T-helper 2 cell treated with Interferon-gamma antibody and Interleukin-4, amounts not matched to agents 100 ng/mL and 5 ng/mL, for 36 hours (primary cell): ENCODE results near the gene RAD50. TPM values are rescaled to one million over a fixed set of nuclear protein-coding genes. Genes with fewer than 3 reads are reported as not detected.

Experiments
- intact Hi-C: fragments of 100-400 bp; cut with micrococcal nuclease; formaldehyde crosslinking; loops from one replicate; pipeline ENCODE4 v1.15.1; 2023
- total RNA-seq: library from RNA; stranded (reverse); gene quantifications from 2 replicates; pipeline ENCODE4 v1.2.3, GENCODE V29; 2022

Gene RAD50
- total RNA-seq, 1 donor from 2014 or later: 32.3 TPM

GRCh38 chr5:132556153-132556762 lies 519 bp upstream of the RAD50 start:
- intact Hi-C loops: loop anchor here (1.0 to 5.0 kb wide), 5 partner anchors 59 to 406 kb away; partner anchors contain the start of genes AFF4 and KIF3A

- intact Hi-C loops: loop anchor here (2.0 to 5.0 kb wide), 4 partner anchors 61 to 405 kb away; partner anchors contain the start of gene AFF4
Observed at GRCh38 chr5:132557478-132558172, 848 bp downstream of the RAD50 start.

DNA sequence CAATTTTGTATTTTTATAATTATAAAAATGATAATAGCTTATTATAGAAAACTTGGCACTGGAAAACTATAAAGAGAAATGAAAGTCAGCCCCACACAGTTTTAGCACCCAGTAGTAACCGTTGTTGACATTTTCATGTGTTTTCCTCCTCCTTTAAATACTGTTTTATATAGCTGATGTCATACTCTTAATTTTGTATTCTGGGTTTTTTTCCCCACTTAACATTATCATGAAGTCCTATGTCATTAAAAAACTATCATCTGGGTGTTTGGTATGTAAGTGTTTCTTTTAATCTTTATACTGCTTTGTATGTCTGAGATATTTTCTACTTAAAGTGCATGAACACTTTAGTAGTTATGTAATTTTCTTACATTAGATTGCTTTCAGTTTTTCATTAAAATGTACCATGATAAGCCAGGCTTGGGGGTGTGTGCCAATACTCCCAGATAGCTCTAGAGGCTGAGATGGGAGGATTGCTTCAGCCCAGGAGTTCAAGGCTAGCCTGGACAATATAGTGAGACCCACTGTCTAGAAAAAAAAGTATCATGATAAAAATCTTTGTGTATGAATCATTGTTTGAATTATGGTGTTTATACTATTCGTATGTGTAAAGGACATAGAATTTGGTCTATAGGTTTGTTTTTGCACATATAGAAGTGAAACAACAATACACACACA lies 2.7 kb downstream of the RAD50 start:
- intact Hi-C loops: loop anchor here (5.0 kb wide), 2 partner anchors 32 to 403 kb away; partner anchors contain the start of gene AFF4

GRCh38 chr5:132561601-132562000 lies 4.8 kb downstream of the RAD50 start:
- intact Hi-C loops: loop anchor here (5.0 kb wide), 1 partner anchor 34 kb away; no protein-coding TSS in a partner anchor

- intact Hi-C loops: loop anchor here (5.0 kb wide), 1 partner anchor 37 kb away; no protein-coding TSS in a partner anchor
Observed at GRCh38 chr5:132564555-132564954, 7.8 kb downstream of the RAD50 start.

GRCh38 chr5:132566657-132567056 lies 9.9 kb downstream of the RAD50 start:
- intact Hi-C loops: no loop called here

GRCh38 chr5:132576123-132576522 lies 19.3 kb downstream of the RAD50 start:
- intact Hi-C loops: no loop called here

DNA sequence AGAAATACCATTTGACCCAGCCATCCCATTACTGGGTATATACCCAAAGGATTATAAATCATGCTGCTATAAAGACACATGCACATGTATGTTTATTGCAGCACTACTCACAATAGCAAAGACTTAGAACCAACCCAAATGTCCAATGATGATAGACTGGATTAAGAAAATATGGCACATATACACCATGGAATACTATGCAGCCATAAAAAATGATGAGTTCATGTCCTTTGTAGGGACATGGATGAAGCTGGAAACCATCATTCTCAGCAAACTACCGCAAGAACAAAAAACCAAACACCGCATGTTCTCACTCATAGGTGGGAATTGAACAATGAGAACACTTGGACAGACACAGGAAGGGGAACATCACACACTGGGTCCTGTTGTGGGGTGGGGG lies 27.8 kb downstream of the RAD50 start:
- intact Hi-C loops: loop anchor here (10.0 kb wide), 1 partner anchor 60 kb away; no protein-coding TSS in a partner anchor

- intact Hi-C loops: loop anchor here (10.0 kb wide), 1 partner anchor 61 kb away; no protein-coding TSS in a partner anchor
Observed at GRCh38 chr5:132586063-132586462, 29.3 kb downstream of the RAD50 start.

DNA sequence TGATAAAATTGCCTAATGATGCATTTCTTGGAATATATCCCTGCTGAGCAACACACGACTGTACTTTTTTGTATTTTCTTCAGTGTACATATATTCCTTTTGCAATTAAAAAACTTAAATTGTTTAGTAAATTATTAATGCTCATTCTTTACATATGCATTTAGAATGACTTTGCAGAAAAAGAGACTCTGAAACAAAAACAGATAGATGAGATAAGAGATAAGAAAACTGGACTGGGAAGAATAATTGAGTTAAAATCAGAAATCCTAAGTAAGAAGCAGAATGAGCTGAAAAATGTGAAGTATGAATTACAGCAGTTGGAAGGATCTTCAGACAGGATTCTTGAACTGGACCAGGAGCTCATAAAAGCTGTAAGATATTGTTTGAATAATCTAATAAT lies 32.7 kb downstream of the RAD50 start:
- intact Hi-C loops: loop anchor here (10.0 kb wide), 1 partner anchor 65 kb away; no protein-coding TSS in a partner anchor

GRCh38 chr5:132591145-132591544 lies 34.4 kb downstream of the RAD50 start:
- intact Hi-C loops: no loop called here

DNA sequence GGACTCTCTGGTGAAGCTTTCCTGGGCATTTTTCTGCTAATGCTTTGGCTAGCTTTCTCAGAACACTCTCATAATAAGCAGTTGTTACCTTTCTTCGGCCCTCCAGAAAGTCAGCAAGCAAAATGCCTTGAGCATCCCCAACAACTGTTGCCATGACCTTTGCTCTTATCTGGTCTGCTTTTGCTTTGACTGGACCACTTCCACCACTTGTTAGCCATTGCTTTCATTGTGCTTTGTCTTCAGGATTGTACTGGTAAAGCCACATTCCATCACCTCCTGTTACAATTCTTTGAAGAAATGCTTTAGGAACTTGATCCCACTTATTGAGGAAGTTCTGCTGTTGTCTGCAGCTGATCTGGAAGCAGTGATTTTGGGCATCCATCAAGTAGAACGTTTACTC lies 35.7 kb downstream of the RAD50 start:
- intact Hi-C loops: loop anchor here (1.0 kb wide), 1 partner anchor 228 kb away; no protein-coding TSS in a partner anchor

GRCh38 chr5:132594170-132594569 lies 37.4 kb downstream of the RAD50 start:
- intact Hi-C loops: no loop called here

DNA sequence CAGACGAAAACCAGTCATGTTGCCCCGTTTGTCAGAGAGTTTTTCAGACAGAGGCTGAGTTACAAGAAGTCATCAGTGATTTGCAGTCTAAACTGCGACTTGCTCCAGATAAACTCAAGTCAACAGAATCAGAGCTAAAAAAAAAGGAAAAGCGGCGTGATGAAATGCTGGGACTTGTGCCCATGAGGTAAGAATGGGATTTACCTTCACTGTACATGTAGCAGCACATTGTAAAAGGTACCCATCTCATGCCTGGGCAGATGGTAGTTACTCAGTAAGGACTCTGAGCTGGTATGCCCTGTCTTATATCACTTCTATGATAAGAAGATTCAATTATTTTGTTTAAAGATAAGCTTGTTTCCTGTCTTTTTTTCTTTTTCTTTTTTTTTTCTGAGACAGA lies 38.8 kb downstream of the RAD50 start:
- intact Hi-C loops: no loop called here

- intact Hi-C loops: no loop called here
Observed at GRCh38 chr5:132601071-132601728, 44.4 kb downstream of the RAD50 start.

DNA sequence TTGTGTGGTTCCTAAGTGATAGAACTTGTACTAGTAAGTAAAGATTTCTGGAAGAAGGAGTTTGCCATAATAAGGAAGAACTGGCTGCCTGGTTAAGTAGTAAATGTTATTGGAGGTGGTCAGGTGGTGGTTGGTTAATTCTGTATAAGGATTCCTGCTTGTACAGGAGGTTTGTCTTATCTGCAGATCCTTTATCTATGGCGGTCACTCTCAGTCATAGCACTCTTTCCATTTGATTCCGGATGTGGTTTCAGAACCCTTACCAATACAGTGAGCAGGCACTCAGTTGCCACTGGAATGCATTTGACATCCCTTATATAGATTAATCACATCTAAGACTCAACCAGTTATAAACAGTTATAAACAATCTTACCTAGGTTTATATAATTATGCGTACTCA lies 50.3 kb downstream of the RAD50 start:
- intact Hi-C loops: no loop called here

DNA sequence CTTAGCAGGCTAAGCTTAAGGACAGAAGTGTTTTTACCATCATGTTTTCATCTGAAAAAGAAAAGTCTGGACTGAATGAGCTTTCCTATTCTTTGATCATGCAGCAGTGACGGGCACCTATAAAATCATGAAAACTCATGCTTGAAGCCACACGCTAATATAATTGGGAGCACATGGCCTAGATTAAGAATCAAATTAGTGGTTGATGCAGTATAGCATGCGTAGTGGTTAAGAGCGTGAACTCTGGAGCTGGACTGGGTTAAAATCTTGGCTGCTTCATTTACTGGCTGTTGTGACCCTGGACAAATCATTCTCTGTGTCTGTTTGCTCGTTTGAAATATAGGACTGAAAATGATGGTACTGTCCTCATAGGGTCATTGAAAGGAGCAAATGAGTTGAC lies 51.3 kb downstream of the RAD50 start:
- intact Hi-C loops: no loop called here

GRCh38 chr5:132611965-132612364 lies 55.2 kb downstream of the RAD50 start:
- intact Hi-C loops: no loop called here

GRCh38 chr5:132612846-132613245 lies 56.1 kb downstream of the RAD50 start:
- intact Hi-C loops: no loop called here

DNA sequence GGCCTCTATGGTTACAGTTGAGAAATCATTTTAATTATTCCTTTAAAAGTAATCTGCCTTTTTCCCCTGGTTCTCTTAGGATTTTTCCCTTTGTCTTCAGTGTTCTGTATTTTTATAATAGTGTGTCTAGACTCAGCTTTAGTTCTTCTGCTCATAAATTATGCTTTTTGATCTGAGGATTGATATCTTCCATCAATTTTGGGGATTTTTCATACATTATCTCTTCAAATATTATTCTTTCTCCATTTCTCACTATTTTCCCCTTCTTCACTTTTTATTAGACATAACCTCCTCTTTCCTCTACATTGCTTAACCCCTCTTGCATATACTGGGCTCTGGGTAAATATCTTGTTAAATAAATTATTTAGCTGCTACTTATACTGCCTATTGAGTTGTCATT lies 64.9 kb downstream of the RAD50 start:
- intact Hi-C loops: no loop called here

GRCh38 chr5:132622608-132623007 lies 65.8 kb downstream of the RAD50 start:
- intact Hi-C loops: no loop called here
